Naive B cell (primary cell): ENCODE data around the gene DCAF17. TPM values are rescaled to one million over a fixed set of nuclear protein-coding genes. Genes with fewer than 3 reads are reported as not detected.
A peak's percentile ranks its signal among the peaks of the same experiment; 100 is the strongest.

Experiments used
- ATAC-seq, 2 donors: fragments of 150-1000 bp; cut with Tn5 transposase; 2 replicates each; pipeline ENCODE4 v1.10.0; 2021; ENCODE audit warnings: low read depth in 2 of 2, mild to moderate bottlenecking in 2 of 2, moderate library complexity in 2 of 2
- DNase-seq: peaks from one replicate; pipeline ENCODE4 v3.0.0; 2022
- H3K27ac Mint-ChIP-seq, 6 donors: one replicate each; pipeline ENCODE4 v1.8.0; 2020 to 2022; ENCODE audit warnings: mild to moderate bottlenecking in 6 of 6, mixed read lengths in 6 of 6, moderate library complexity in 5 of 6, inconsistent platforms in 2 of 6
- H3K27me3 Mint-ChIP-seq, 3 donors: one replicate each; pipeline ENCODE4 v1.8.0; 2021 to 2022; ENCODE audit warnings: mixed read lengths in 3 of 3, mild to moderate bottlenecking in 1 of 3
- H3K36me3 Mint-ChIP-seq, 2 donors: one replicate each; pipeline ENCODE4 v1.8.0; 2020 to 2022; ENCODE audit warnings: mixed read lengths in 2 of 2, inconsistent platforms in 1 of 2, mild to moderate bottlenecking in 1 of 2
- H3K4me1 Mint-ChIP-seq, 3 donors: one replicate each; pipeline ENCODE4 v1.8.0; 2020 to 2022; ENCODE audit warnings: mixed read lengths in 3 of 3, inconsistent platforms in 1 of 3, mild to moderate bottlenecking in 1 of 3, moderate library complexity in 1 of 3
- H3K4me3 Mint-ChIP-seq, 8 donors: one replicate each; pipeline ENCODE4 v1.8.0; 2020 to 2022; ENCODE audit warnings: mild to moderate bottlenecking in 8 of 8, mixed read lengths in 8 of 8, moderate library complexity in 8 of 8, inconsistent platforms in 2 of 8
- H3K9me3 Mint-ChIP-seq, 7 donors: one replicate each; pipeline ENCODE4 v1.8.0; 2020 to 2022; ENCODE audit warnings: mixed read lengths in 7 of 7, mild to moderate bottlenecking in 5 of 7, inconsistent platforms in 2 of 7, moderate library complexity in 1 of 7
- polyA plus RNA-seq, 6 donors: library from polyadenylated mRNA; unstranded; fragments of 300-500 nt; fragmentation: Illumina TruSeq; gene quantifications; one replicate each; pipeline ENCODE4 v1.2.3, GENCODE V29; 2021; ENCODE audit warnings: low read depth in 6 of 6

Gene DCAF17
- polyA plus RNA-seq, 6 donors from 2014 or later: 13.4 to 20.1 (median 17.0) TPM

DNA sequence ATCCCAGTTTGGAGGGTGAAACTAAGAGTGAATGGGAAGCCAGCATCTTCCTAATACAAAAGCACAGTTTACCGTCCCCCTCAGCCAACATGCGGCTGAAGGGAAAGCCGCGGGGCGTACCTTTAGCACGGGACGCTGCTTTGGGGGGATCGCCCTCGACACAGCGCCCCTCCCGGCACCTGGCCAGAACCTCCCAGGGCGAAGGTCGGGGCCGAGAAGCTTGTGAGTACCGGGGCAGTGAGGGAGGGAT is 338 bp upstream of the DCAF17 start, which contains the start of gene METTL8:
TSS of gene METTL8 (minus strand) at position 228 of the 250 bp plus-strand sequence. CDS start 41,805 bp downstream, outside the sequence.
- Mint-ChIP-seq H3K27ac (peak within 1 kb of the TSS; percentile 73 to 96 (median 84)), H3K27me3 (no peaks in the 10 kb centered on the region), H3K9me3 (peaks cover 0 to 13% (median 7%) of the 10 kb centered on the region in 7 donors), H3K4me3 (peak within 1 kb of the TSS; percentile 88 to 96 (median 92)), H3K36me3 (peaks cover 6 to 15% of the 10 kb centered on the region in 2 donors), H3K4me1 (peaks cover 14 to 28% (median 22%) of the 10 kb centered on the region in 3 donors)
- no peak for ATAC-seq
- no peak for DNase-seq

DNA sequence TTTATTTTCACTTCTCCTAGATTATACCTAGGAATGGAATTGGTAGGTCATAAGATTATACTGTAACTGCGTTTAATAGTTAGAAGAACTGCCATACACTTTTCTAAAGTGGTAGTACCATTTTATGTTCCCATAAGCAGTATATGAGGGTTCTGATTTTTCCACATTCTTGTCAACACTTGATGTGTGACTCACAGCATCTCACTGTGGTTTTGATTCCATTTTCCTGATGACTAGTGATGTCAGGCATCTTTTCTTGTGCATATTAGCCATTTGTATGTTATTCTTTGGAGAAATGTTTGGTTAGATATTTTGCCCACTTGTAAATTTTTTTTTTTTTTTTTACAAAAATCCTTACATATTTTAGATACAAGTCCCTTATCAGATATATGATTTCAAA is 2.3 kb downstream of the DCAF17 start:
- Mint-ChIP-seq H3K4me1 (peaks cover 22 to 29% (median 22%) of the 10 kb centered on the region in 3 donors), H3K27me3 (no peaks in the 10 kb centered on the region), H3K9me3 (peaks cover 0 to 2% (median 0%) of the 10 kb centered on the region in 7 donors), H3K27ac (no peak overlapping the region), H3K4me3 (peak overlapping the region in 1 of 8 donors; percentile 89), H3K36me3 (peaks cover 14 to 24% of the 10 kb centered on the region in 2 donors)
- ATAC-seq (no peak), DNase-seq (no peak)

DNA sequence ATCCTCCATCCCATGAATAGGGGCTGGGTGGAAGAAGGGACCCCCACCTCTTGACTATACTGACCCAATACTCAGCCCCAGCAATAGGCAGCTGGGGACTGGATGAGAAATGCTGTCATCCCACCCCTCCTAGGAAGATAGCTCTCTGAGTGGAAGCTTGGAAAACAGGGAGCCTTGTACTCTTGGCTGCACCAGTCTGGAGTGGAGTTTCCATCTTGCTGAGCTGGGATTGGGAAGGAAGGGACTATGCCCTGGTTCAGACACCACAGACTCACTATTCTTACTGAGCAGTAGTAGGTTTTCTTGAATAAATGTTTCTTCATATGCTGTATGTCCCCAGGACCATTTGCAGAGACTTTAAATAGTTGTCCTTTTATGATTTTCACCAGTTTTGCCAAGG is 7.4 kb downstream of the DCAF17 start:
- ATAC-seq (no peak), DNase-seq (no peak)
- no peaks in the 10 kb centered on the region for H3K9me3 Mint-ChIP-seq
- peaks cover 20 to 24% of the 10 kb centered on the region in 2 donors for H3K36me3 Mint-ChIP-seq
- H3K4me3 Mint-ChIP-seq: peak overlapping the region in 1 of 8 donors; percentile 16
- no peaks in the 10 kb centered on the region for H3K27me3 Mint-ChIP-seq
- peaks cover 0 to 8% (median 6%) of the 10 kb centered on the region in 3 donors for H3K4me1 Mint-ChIP-seq
- H3K27ac Mint-ChIP-seq: no peak overlapping the region

DNA sequence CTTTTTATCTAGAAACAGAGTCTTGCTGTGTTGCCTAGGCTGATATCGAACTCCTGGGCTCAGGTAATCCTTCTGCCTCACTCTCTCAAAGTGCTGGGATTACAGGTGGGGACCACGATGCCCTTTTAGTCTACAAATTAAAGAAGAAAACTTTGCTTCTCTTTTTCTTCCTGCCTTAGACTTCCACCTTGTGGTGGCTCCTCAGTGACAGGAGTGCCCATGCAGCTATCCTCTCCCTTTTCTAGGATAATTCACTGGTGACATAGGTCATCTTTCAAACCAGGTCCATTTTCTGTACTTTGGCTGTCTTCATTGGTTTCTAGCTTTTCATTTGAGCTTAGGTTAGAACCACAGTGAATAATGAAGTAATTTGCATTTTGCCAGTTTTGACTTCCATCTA is 13.6 kb downstream of the DCAF17 start:
- Mint-ChIP-seq H3K36me3 (peaks cover 5 to 15% of the 10 kb centered on the region in 2 donors), H3K9me3 (no peaks in the 10 kb centered on the region), H3K4me3 (no peak overlapping the region), H3K4me1 (no peaks in the 10 kb centered on the region), H3K27me3 (no peaks in the 10 kb centered on the region), H3K27ac (no peak overlapping the region)
- ATAC-seq (peak in 1 of 2 donors; percentile 32), DNase-seq (no peak)

DNA sequence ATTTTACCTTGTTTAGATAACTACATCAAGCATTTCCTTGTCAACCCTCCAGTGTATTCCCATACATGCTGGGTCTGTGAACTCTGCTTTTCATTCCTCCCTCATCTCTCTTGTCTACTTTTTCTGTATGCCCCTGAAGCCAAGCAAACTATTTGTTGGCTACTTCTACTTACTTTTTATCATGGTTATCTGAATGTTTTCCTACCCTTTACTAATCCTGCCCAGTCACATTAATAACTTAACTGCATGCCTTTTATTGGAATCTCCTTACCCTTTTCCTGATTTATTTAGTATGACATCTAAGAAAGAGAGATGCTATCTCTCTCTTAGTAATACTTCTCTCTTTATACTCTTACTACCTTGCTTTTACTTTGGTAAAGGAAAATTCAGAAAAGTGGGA is 17.0 kb downstream of the DCAF17 start:
- Mint-ChIP-seq H3K4me1 (peaks cover 0 to 5% (median 0%) of the 10 kb centered on the region in 3 donors), H3K36me3 (peaks cover 28 to 29% of the 10 kb centered on the region in 2 donors), H3K27ac (peak overlapping the region in 2 of 6 donors; percentile 18 to 46)

DNA sequence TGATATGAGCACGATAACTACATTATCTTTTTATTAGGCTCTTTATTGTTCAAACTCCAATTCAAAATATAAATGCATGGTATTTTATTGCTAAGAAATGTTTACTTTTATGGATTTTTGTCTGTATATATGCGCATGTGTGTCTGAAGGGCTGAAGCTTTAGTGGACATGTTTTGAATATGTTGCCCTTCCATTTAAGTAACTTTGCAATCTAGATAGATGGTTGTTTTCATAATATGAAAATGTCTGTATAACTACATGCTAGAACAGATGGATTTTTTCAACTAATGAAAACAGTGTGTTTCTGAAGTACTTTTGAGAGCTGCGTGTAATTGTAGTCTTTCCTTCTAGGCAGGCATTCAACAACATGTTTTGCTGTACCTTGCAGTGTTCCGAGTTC is 18.7 kb downstream of the DCAF17 start:
- DNase-seq (no peak), ATAC-seq (no peak)
- H3K27me3 Mint-ChIP-seq: no peaks in the 10 kb centered on the region
- no peak overlapping the region for H3K4me3 Mint-ChIP-seq
- peaks cover 32 to 37% of the 10 kb centered on the region in 2 donors for H3K36me3 Mint-ChIP-seq
- H3K9me3 Mint-ChIP-seq: peaks cover 0 to 3% (median 0%) of the 10 kb centered on the region in 7 donors
- H3K27ac Mint-ChIP-seq: no peak overlapping the region
- peaks cover 0 to 15% (median 0%) of the 10 kb centered on the region in 3 donors for H3K4me1 Mint-ChIP-seq

More for the DNA sequence above, 17.0 kb downstream of the DCAF17 start:
- no peaks in the 10 kb centered on the region for H3K27me3 Mint-ChIP-seq
- H3K4me3 Mint-ChIP-seq: no peak overlapping the region
- DNase-seq (no peak), ATAC-seq (no peak)
- H3K9me3 Mint-ChIP-seq: peaks cover 0 to 3% (median 0%) of the 10 kb centered on the region in 7 donors

DNA sequence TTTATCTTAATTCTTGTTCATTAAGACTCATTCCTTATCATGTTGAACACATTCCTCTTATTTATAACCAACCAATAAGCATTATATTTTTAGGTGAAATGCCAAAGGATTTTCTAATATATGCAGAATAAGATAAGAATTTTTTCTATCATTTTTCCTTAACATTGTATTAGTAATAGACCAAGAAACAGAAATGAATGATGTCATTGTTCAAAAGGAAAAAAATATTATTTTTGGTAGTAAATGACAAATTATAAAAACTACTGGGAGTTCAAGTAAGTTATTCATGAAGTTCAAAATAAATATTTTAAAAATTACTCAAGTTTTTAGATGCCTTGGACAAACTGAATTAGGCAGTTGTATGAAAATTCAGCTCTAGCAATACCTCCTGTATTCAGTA is 25.5 kb downstream of the DCAF17 start:
- Mint-ChIP-seq H3K27me3 (no peaks in the 10 kb centered on the region), H3K36me3 (peaks cover 27 to 28% of the 10 kb centered on the region in 2 donors), H3K4me1 (peaks cover 0 to 15% (median 0%) of the 10 kb centered on the region in 3 donors), H3K4me3 (no peak overlapping the region), H3K27ac (no peak overlapping the region), H3K9me3 (peaks cover 0 to 7% (median 3%) of the 10 kb centered on the region in 7 donors)
- DNase-seq (no peak), ATAC-seq (no peak)

DNA sequence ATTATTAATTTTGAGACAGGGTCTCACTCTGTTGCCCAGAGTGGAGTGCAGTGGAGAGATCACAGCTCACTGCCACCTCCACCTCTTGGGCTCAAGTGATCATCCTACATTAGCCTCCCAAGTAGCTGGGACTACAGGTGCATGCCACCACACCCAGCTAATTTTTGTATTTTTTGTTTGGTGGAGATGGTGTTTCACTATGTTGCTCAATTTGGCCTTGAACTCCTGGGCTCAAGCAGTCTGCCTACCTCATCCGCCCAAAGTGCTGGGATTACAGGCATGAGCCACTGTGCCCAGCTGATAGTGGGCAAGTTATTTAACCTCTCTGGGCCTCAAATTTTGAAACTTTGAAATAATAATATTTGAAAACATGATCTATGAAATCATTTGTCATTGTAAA is 26.5 kb downstream of the DCAF17 start:
- Mint-ChIP-seq H3K27ac (no peak overlapping the region), H3K4me1 (peaks cover 0 to 15% (median 0%) of the 10 kb centered on the region in 3 donors), H3K27me3 (no peaks in the 10 kb centered on the region), H3K4me3 (no peak overlapping the region), H3K36me3 (peaks cover 21% of the 10 kb centered on the region in 2 donors), H3K9me3 (peaks cover 0 to 7% (median 2%) of the 10 kb centered on the region in 7 donors)
- DNase-seq (no peak), ATAC-seq (no peak)

DNA sequence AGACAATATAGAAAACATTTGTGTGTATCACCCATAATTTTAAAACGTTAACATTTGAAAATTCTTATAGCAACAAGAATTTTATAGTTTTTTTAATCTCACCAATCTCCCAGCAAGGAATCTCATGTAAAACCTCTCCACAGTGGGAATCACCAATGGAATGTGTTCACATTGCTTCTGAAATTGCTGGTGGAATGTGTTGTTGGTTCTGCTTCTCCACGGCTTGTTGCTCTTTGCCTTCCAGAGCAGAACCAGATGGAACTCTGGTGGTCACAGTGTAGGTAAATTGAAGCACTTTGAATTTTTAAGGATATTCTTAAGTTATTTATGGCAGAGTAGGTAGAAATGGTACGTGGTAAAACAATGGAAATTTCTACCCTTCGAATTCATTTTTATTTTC is 35.1 kb downstream of the DCAF17 start:
- no peaks in the 10 kb centered on the region for H3K4me1 Mint-ChIP-seq
- no peaks in the 10 kb centered on the region for H3K9me3 Mint-ChIP-seq

DNA sequence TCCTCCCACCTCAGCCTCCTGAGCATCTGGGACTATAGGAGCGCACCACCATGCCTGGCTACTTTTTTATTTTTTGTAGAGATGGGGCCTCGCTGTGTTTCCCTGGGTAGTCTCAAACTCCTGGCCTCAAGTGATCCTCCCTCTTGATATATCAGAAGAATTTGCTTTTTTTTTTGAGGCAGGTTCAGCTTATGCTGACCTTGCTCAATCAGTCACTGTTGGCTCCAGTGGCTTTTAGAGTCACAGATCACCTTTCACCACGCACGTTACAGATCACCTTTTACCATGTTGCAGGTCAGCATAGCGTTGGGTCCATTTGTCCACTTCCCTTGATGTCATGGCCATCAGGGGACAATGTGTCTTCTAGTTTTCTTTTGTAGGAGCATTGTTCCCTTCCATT is 36.1 kb downstream of the DCAF17 start:
- no peak overlapping the region for H3K27ac Mint-ChIP-seq

More for the DNA sequence above, 35.1 kb downstream of the DCAF17 start:
- H3K36me3 Mint-ChIP-seq: peaks cover 22 to 44% of the 10 kb centered on the region in 2 donors
- H3K27ac Mint-ChIP-seq: no peak overlapping the region
- no peaks in the 10 kb centered on the region for H3K27me3 Mint-ChIP-seq
- no peak for DNase-seq
- no peak for ATAC-seq
- H3K4me3 Mint-ChIP-seq: no peak overlapping the region

DNA sequence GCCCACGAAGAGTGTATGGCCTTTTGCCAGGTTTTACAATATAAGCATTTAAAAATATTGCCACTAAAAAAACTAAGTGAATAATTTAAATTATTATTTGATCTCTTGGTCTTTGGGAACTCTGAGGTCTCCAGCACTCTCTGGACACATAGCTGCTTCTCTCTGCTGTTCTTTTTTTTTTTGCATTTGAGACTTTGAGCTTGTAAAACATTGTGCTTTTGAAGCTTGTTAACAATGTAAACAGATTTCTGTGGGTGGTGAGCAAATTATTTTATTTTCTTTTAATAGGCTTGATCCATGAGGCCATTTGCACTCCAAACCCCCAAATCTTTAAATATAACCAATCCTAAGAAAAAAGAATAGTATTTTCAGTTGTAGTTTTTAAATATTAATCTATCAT is 42.0 kb downstream of the DCAF17 start:
- ATAC-seq (no peak), DNase-seq (no peak)
- Mint-ChIP-seq H3K36me3 (peaks cover 32 to 39% of the 10 kb centered on the region in 2 donors), H3K4me1 (no peaks in the 10 kb centered on the region), H3K9me3 (no peaks in the 10 kb centered on the region), H3K4me3 (no peak overlapping the region), H3K27ac (no peak overlapping the region), H3K27me3 (no peaks in the 10 kb centered on the region)

More for the DNA sequence above, 36.1 kb downstream of the DCAF17 start:
- Mint-ChIP-seq H3K27me3 (no peaks in the 10 kb centered on the region), H3K4me1 (no peaks in the 10 kb centered on the region), H3K36me3 (peaks cover 32 to 51% of the 10 kb centered on the region in 2 donors), H3K4me3 (no peak overlapping the region), H3K9me3 (no peaks in the 10 kb centered on the region)
- ATAC-seq: no peak
- no peak for DNase-seq

DNA sequence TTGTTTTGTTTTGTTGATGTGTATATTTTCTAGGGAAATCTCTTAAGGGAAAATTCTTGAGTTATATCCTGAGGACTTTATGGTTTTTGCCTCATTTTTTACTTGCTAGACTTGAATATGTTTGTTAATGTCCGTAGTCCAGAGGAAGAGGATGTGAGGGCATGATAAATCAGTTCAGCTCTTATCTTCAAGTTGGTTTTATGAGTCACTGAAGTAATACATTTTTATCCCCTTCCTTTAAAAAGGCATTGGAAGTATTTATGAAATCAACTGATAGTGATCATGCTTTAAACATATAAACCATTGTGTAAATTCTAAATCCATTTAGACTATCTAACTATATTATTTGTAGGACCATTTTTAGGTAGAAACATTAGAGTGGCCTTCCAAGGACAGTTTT is 44.3 kb downstream of the DCAF17 start:
- Mint-ChIP-seq H3K27me3 (no peaks in the 10 kb centered on the region), H3K9me3 (no peaks in the 10 kb centered on the region), H3K4me3 (no peak overlapping the region), H3K27ac (no peak overlapping the region), H3K4me1 (no peaks in the 10 kb centered on the region), H3K36me3 (peaks cover 30 to 32% of the 10 kb centered on the region in 2 donors)
- no peak for ATAC-seq
- DNase-seq: no peak

DNA sequence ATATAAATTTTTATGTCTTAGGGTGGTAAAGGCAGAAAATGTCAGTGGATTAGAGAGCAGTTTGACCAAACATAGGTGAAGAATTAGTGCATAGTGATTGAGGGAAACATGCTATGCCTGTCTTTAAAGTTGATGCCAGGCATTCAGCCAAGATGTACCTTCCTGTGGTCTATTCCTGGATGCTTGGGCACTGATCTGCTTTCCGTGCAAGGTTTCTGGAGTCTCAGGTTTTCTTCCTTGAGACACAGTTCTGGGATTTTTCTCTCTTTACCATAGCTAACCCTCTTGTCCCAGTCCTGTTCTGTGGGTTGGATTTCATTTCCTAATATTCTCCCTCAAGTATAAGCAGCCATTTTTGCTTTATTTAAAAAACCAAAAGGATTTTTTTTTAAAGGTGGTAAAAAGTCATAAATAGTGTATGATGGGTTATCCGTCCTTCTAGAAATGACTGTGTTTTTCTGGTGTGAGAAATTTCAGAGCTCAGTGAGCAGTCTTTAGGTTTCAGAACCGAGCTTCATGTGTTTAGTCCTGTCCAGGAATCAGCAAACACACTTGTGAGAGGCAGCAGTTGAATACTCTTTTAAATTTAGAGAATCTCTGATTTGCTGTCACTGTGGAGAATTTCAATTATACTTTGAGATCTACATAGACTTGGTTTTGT is 45.3 kb downstream of the DCAF17 start:
- Mint-ChIP-seq H3K9me3 (no peaks in the 10 kb centered on the region), H3K27me3 (no peaks in the 10 kb centered on the region), H3K4me1 (no peaks in the 10 kb centered on the region), H3K4me3 (no peak overlapping the region), H3K27ac (no peak overlapping the region), H3K36me3 (peaks cover 23 to 29% of the 10 kb centered on the region in 2 donors)
- no peak for DNase-seq
- no peak for ATAC-seq

DNA sequence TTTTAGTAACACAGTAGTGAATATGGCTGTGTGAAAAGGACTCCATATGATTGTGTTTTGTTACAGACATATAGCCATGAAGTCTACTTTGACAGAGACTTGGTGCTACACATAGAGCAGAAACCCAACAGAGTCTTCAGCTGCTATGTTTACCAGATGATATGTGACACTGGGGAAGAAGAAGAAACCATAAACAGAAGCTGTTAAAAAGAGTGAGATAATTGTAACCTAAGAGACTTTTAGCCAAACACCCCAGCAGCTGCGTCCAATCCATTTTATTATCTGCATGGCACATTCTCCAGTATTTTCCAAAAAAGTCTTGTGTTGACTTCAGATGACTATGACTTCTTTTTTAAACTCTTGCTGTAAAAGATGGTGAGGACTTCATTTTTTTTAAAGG is 46.9 kb downstream of the DCAF17 start:
- Mint-ChIP-seq H3K27ac (peak overlapping the region in 1 of 6 donors; percentile 67), H3K36me3 (peaks cover 27% of the 10 kb centered on the region in 2 donors), H3K4me1 (no peaks in the 10 kb centered on the region), H3K27me3 (no peaks in the 10 kb centered on the region), H3K4me3 (no peak overlapping the region), H3K9me3 (no peaks in the 10 kb centered on the region)
- ATAC-seq (no peak), DNase-seq (no peak)
